Measurements from ENCODE around the gene DNAH17. TPM values are rescaled to one million over a fixed set of nuclear protein-coding genes. Genes with fewer than 3 reads are reported as not detected.

DNAH17 gene
- total and polyA plus RNA-seq, 2 of the 13 experiments (the other 11 are each of a cell fraction or from before 2014, with no cell fraction given), result 0.86 to 1.6 TPM

- no peak overlapping the region for H3K4me2 ChIP-seq (ENCODE audit: low read depth, low read length)
- H3K9me3 ChIP-seq (ENCODE audit: low read length), result no peaks in the 10 kb centered on the region
- ATAC-seq (no peak), DNase-seq (ENCODE audit: low spot score) (no peak), FAIRE-seq (no peak)
- no peak overlapping the region for H3K4me3 ChIP-seq (replicated peaks in 1 of 3; ENCODE audit: insufficient read depth in 1 of 3, low read depth in 2 of 3, low read length in 3 of 3)
- no peaks in the 10 kb centered on the region for H3K36me3 ChIP-seq (replicated peaks in 1 of 2; ENCODE audit: control insufficient read depth in 1 of 2, insufficient read depth in 2 of 2, low read length in 2 of 2)
- peaks cover 43% of the 10 kb centered on the region for H3K4me1 ChIP-seq (ENCODE audit: insufficient read depth, low read length)
- 34% methylated on average over 14 of the region's 14 CpGs for WGBS (ENCODE audit: low lambda C conversion rate)
- no TSS peak for BruUV-seq (replicated peaks)
- in situ Hi-C loops (cut with HindIII; ENCODE audit: extremely low pct_ligation_motif_present, low pct_unique_long_range_greater_than_20kb) (no loop called here), intact Hi-C loops (cut with micrococcal nuclease; ENCODE audit: unreplicated experiment) (no loop called here)
- H3K79me2 ChIP-seq (ENCODE audit: insufficient read depth, low read length), result no peaks in the 10 kb centered on the region
- H3K27me3 ChIP-seq (ENCODE audit: control insufficient read depth in 1 of 2, insufficient read depth in 2 of 2, low read length in 2 of 2), result peaks cover 0 to 38% of the 10 kb centered on the region in 2 experiments; a peak in 4 of 5 replicates
- H3K9ac ChIP-seq (ENCODE audit: insufficient read depth, low read depth, low read length), result no peak overlapping the region
- H3K27ac ChIP-seq (ENCODE audit: extremely low read length, insufficient read depth, low read length), result no peak overlapping the region
- TF ChIP-seq, protein P1, sequence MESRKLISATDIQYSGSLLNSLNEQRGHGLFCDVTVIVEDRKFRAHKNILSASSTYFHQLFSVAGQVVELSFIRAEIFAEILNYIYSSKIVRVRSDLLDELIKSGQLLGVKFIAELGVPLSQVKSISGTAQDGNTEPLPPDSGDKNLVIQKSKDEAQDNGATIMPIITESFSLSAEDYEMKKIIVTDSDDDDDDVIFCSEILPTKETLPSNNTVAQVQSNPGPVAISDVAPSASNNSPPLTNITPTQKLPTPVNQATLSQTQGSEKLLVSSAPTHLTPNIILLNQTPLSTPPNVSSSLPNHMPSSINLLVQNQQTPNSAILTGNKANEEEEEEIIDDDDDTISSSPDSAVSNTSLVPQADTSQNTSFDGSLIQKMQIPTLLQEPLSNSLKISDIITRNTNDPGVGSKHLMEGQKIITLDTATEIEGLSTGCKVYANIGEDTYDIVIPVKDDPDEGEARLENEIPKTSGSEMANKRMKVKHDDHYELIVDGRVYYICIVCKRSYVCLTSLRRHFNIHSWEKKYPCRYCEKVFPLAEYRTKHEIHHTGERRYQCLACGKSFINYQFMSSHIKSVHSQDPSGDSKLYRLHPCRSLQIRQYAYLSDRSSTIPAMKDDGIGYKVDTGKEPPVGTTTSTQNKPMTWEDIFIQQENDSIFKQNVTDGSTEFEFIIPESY (CRISPR knock-in tag; IDR thresholded peaks at IDR 0.05), result peak; percentile 65; the same call in 1 of the 2 replicates
- TF ChIP-seq REPIN1 (CRISPR knock-in tag; IDR thresholded peaks at IDR 0.05; ENCODE audit: borderline replicate concordance, low read depth), result no peak
- 0 out of 2 replicates have a peak, but pooled peaks have one; percentile 6 for TF ChIP-seq HNF4A (CRISPR knock-in tag; IDR thresholded peaks at IDR 0.05)
- POLR2A ChIA-PET, result no interaction called here
- no peaks in the 10 kb centered on the region for H4K20me1 ChIP-seq (ENCODE audit: insufficient read depth, low read length)
- no peak overlapping the region for H2AFZ ChIP-seq (ENCODE audit: low read length)
- CTCF ChIA-PET (ENCODE audit: low intra/inter-chr PET ratio, low total read pairs), result no interaction called here
These were observed 47.3 kb upstream of the DNAH17 start for GRCh38 chr17:78624324-78625151.

GRCh38 chr17:78623541-78623940 lies 46.3 kb upstream of the DNAH17 start:
- H3K4me1 ChIP-seq (ENCODE audit: insufficient read depth, low read length), result peaks cover 36% of the 10 kb centered on the region
- intact Hi-C loops (cut with micrococcal nuclease; ENCODE audit: unreplicated experiment), result no loop called here
- ChIA-PET POLR2A (no interaction called here), CTCF (ENCODE audit: low intra/inter-chr PET ratio, low total read pairs) (no interaction called here)
- BruUV-seq (replicated peaks), result no TSS peak
- H2AFZ ChIP-seq (ENCODE audit: low read length), result no peak overlapping the region
- no peaks in the 10 kb centered on the region for H4K20me1 ChIP-seq (ENCODE audit: insufficient read depth, low read length)
- in situ Hi-C loops (cut with HindIII; ENCODE audit: extremely low pct_ligation_motif_present, low pct_unique_long_range_greater_than_20kb), result no loop called here
- no peaks in the 10 kb centered on the region for H3K36me3 ChIP-seq (replicated peaks in 1 of 2; ENCODE audit: control insufficient read depth in 1 of 2, insufficient read depth in 2 of 2, low read length in 2 of 2)
- DNase-seq (ENCODE audit: low spot score) (no peak), ATAC-seq (no peak; the same call in 2 of the 3 replicates), FAIRE-seq (no peak)
- H3K9ac ChIP-seq (ENCODE audit: insufficient read depth, low read depth, low read length), result no peak overlapping the region
- TF ChIP-seq ZNF205 (CRISPR knock-in tag; IDR thresholded peaks at IDR 0.05), result no peak
- TF ChIP-seq, protein P2, sequence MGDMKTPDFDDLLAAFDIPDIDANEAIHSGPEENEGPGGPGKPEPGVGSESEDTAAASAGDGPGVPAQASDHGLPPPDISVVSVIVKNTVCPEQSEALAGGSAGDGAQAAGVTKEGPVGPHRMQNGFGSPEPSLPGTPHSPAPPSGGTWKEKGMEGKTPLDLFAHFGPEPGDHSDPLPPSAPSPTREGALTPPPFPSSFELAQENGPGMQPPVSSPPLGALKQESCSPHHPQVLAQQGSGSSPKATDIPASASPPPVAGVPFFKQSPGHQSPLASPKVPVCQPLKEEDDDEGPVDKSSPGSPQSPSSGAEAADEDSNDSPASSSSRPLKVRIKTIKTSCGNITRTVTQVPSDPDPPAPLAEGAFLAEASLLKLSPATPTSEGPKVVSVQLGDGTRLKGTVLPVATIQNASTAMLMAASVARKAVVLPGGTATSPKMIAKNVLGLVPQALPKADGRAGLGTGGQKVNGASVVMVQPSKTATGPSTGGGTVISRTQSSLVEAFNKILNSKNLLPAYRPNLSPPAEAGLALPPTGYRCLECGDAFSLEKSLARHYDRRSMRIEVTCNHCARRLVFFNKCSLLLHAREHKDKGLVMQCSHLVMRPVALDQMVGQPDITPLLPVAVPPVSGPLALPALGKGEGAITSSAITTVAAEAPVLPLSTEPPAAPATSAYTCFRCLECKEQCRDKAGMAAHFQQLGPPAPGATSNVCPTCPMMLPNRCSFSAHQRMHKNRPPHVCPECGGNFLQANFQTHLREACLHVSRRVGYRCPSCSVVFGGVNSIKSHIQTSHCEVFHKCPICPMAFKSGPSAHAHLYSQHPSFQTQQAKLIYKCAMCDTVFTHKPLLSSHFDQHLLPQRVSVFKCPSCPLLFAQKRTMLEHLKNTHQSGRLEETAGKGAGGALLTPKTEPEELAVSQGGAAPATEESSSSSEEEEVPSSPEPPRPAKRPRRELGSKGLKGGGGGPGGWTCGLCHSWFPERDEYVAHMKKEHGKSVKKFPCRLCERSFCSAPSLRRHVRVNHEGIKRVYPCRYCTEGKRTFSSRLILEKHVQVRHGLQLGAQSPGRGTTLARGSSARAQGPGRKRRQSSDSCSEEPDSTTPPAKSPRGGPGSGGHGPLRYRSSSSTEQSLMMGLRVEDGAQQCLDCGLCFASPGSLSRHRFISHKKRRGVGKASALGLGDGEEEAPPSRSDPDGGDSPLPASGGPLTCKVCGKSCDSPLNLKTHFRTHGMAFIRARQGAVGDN (CRISPR knock-in tag; IDR thresholded peaks at IDR 0.05), result 0 out of 2 replicates have a peak, but pooled peaks have one; percentile 12
- peaks cover 0 to 44% of the 10 kb centered on the region in 2 experiments; a peak in 4 of 5 replicates for H3K27me3 ChIP-seq (ENCODE audit: control insufficient read depth in 1 of 2, insufficient read depth in 2 of 2, low read length in 2 of 2)
- no peaks in the 10 kb centered on the region for H3K79me2 ChIP-seq (ENCODE audit: insufficient read depth, low read length)
- H3K4me2 ChIP-seq (ENCODE audit: low read depth, low read length), result no peak overlapping the region
- 50% methylated on average over 12 of the region's 12 CpGs for WGBS (ENCODE audit: low lambda C conversion rate)
- H3K9me3 ChIP-seq (ENCODE audit: low read length), result no peaks in the 10 kb centered on the region
- H3K4me3 ChIP-seq (replicated peaks in 1 of 3; ENCODE audit: insufficient read depth in 1 of 3, low read depth in 2 of 3, low read length in 3 of 3), result no peak overlapping the region
- no peak overlapping the region for H3K27ac ChIP-seq (ENCODE audit: extremely low read length, insufficient read depth, low read length)

Measured in HepG2 (cell line).